H1 (cell line): Measurements from ENCODE around the gene WNK2. TPM values are rescaled to one million over a fixed set of nuclear protein-coding genes. Genes with fewer than 3 reads are reported as not detected.

Source experiments
- polyA plus RNA-seq, 7 experiments: library from polyadenylated mRNA; depleted of rRNA in 3 of 7; stranded (reverse) in 5 of 7; unstranded in 2 of 7; fragments of >200 nt in 5 of 7; fragments of 200-250 nt in 2 of 7; gene quantifications; 1 replicate in 5 of 7; 2 replicates in 1 of 7; 4 replicates in 1 of 7; pipeline versions ENCODE4 v1.2.1 to v1.2.3, GENCODE V29; 2011 to 2013; ENCODE audit warnings: missing spikeins in 2 of 7, mixed read lengths in 2 of 7
- total RNA-seq: library from RNA; stranded (reverse); fragmentation: NEBNext Ultra II Directional; extraction: Animal tissue kit (Norgen Biotek cat#: 25700); gene quantifications from 2 replicates; pipeline ENCODE4 v1.2.1, GENCODE V29; 2021
- TF ChIP-seq, protein P1 (sequence below): IDR thresholded peaks from 2 replicates; pipeline ENCODE4 v1.6.1; 2011; ENCODE audit warnings: low read length, improper control_type of control experiment

The WNK2 gene
- total and polyA plus RNA-seq, 2 of the 8 experiments (the other 6 are each of a cell fraction or from before 2014, with no cell fraction given) = 12.0 to 87.2 TPM

- TF ChIP-seq, protein P1, sequence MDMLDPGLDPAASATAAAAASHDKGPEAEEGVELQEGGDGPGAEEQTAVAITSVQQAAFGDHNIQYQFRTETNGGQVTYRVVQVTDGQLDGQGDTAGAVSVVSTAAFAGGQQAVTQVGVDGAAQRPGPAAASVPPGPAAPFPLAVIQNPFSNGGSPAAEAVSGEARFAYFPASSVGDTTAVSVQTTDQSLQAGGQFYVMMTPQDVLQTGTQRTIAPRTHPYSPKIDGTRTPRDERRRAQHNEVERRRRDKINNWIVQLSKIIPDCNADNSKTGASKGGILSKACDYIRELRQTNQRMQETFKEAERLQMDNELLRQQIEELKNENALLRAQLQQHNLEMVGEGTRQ = no peak
These were observed 53.6 kb downstream of the WNK2 start (continued) for GRCh38 chr9:93237540-93237939.
